Glomerular visceral epithelial cell (primary cell): Measurements from ENCODE around the gene KIZ.
"Not testable (repeated sequence)": the region's sequence is repeated elsewhere in the genome, so short reads cannot be mapped to it uniquely, and the experiment has no call there.

Source experiments
- DNase-seq: peaks from one replicate; pipeline ENCODE4 v3.0.0-alpha.2; 2016; ENCODE audit errors: extremely low spot score

KIZ gene

DNA sequence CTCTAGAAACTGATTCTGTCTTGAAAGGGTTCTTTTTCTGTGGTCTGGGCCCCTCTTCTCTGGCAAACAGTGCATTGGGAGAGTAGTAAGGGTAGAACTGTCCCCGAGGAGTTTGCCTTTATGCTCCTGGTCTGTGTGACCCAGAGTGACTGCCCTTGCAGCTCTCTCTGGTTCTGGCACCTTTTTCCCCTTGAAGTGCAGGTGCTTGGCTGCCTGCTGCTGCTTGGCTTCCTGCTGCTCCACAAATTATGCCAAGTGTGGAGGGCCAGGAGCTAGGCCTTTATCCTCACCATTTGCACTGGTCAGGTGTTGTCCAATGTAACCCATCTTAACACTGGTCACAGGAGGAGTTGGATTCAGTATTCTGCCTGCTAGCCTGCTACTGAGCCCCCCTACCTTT lies 11.2 kb downstream of the KIZ start:
- no peak for DNase-seq

DNA sequence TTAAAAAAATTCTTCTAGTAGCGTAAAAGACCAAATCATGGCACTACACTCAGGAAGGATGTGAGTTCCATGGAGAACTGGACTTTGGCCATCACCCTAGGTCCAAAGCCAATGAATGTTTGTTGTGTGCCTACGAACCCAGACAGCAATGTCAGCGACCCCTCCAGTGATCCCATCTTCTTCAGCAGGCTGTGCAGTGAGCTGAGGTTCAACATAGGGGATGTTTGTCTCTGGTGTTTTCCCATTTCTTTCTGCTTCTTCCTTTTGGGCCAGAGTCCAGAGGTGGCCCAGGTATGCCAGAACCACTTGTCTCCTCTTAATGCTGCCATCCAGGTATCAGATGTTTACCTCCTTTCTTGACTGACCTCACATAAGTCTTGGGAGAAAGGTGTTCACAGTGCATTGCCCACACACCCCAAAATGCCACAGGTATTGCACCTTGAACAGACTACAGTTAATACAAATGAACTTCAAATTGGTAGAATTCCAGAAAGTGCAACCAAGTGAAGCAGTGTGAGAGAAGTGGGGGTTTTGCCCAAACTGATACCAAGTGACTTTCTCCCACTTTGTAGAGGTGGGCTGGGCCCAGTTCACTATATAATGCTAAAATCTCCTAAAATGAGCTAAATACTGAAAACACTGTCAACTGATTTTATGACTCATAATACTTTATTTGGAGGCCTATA lies 14.1 kb downstream of the KIZ start:
- no peak for DNase-seq

DNA sequence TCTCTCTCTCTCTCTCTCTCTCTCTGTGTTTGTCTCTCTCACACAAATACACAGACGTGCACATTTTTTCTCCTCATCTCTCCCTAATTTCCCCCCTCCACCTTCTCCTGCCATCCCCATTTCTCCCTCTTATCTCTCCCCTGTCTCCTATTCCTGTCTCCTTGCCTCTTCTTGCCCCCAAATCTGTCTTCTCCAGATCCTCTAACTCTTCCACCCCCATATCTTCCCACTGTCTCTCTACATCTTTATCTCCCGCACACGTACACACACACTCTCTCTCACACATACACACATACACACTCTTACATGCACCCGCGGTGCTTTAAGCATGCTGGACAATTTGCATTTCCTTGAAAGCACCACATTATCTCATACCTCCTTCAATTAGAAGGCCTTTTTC lies 15.9 kb downstream of the KIZ start:
- no peak for DNase-seq

DNA sequence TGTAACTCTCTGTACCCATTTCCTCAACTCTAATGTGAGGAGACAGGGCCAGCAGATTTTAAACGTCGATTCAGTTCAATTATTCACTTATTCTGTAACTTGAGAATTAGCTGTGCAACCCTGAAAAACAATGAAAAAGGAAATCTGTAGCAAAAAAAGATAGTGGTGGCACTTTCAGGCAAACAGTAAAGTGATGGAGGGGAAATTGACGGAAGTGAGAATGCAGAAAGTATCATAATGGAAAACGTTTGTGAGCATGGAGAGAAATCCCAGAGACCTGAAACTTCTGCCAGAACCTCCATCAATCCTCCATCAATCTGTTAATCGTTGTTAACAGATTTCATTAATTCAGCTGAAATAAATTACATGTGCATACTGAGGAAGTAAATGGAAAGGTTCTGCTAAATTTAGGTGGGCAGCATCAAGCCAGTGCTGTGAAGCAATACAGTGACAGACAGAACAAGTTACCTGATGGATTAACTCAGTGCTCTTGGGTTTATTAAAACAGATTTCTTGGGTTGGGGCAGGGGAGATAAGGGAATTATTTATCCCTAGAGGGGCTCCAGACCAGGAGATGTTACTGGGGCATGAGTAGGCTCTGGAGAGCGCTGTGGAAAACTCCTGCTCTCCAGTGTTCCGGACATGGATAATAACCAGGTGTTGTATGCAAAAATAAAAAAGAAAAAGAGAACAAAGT lies 17.5 kb downstream of the KIZ start:
- DNase-seq: no peak

DNA sequence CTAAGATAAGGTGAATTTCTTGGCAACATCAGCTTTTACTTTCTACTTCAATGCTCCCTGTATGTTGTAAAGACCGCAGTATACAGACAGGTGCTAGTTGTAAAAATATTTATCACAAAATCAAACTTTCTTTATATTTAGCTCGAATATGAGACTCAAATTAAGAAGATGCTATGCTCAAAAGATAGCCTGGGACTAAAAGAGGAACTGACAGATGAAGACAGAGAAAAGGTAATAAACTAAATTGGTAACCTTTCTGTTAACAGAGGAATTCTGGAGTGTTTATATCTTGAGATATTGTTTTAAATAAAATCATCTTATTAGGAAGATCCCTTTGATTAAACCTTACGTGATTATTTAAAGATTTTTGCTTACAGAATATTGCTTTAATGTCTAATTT lies 19.5 kb downstream of the KIZ start:
- DNase-seq: no peak

DNA sequence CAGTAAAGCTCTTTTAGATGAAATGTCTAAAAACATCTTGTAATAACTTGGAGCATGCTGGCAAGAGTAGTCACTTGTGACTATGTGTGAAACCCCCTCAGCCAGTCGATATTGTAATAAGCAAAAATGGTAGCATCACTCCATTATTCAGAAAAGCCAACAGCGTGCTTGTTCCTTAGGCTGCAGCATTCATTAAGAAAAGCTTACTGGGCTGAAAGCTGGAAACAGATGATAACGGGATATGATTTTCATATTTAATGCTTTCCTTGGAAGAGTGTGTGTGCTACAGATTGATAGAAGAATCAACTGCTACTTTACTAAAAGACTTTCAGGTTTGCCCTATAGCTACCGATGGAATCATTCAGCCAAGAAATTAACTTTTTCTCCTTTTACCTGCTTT lies 20.3 kb downstream of the KIZ start:
- no peak for DNase-seq

DNA sequence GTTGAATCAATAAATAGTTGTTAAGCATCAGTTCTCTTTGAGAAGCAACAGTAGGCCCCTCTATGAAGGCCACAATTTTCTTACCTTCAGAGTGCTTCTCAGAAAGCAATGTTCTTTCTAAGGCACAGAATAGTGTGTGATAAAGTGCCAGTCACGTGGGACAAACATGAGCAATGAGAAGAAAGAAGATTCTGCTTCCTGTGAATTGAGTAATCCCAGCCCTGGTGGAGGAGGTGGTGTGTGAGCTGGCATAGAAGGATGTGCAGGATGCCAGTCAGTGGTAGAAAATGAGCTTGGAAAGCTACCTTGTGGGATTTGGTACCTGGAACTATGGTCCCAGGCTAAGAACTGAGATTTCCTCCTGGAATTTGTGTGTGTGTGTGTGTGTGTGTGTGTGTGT lies 21.7 kb downstream of the KIZ start:
- DNase-seq: peak; percentile 15

DNA sequence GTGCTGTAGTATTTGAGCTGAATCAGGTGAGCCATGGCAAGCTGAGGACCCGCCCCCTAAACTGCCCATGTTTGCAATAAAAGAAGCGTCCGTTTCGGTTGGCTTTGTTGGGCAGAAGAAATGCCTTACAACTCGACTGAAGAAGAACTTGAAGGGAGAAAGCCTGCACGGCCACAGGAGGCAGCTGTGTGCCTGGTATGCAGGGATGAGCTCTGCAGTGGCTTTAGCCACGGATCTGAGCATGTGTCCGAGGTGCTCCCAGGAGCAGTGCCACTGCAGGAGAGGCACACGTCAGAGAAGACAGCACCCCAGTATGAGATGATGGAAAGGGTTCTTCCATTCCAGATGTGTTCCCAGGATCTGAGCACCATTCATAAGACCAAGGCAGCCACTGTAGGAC lies 23.5 kb downstream of the KIZ start:
- no peak for DNase-seq

DNA sequence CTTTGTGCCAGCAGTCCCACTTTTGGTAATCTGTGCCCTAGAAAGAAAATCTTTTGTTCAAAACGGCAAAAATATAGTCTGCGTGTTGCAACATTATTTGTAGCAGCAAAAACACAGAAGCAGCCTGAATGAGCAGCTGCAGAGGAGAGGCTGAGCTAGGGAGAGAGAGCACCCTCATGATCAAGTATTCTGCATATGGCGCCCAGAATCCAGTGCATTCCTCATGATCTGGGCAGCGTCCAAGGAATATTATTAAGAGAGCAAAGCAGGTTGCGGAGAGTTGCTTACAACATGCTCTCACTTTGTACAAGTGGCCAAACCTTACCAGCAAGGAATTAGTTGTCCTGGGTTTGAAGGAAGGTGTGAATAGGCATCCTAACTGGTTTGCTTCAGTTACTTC lies 25.9 kb downstream of the KIZ start:
- no peak for DNase-seq

DNA sequence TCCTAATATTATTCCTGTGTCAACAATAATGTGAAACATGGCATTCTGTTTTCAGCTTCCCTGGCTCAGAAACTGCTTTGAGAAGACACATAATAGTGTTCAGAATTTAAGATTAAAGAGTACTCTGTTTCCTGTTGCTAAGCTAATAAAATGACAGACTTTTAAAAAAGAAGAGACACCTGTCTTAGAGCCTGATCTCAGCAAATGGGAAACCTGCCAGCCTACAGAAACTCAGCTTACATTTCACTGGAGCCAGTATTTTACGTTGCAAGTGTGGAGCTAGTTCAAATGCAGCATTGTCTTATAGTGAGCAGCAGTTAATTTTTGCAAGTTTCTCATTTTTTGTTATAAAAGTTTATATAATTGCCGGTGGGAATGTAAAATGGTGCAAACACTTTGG lies 28.8 kb downstream of the KIZ start:
- DNase-seq: no peak

DNA sequence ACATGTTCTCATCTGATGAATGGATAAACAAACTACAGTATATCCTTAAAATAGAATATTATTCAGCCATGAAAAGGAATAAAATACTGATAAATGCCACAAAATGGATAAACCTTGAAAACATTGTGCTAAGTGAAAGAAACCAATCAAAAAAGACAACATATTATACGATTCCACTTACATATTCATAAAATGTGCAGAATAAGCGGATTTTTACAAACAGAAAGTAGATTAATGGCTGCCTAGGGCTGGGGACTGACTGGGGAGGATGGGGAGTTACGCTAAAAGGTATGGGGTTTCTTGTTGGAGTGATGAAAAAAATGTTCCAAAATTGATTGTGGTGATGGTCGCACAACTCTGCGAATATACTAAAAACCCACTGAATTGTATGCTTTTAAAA lies 29.4 kb downstream of the KIZ start:
- no peak for DNase-seq

DNA sequence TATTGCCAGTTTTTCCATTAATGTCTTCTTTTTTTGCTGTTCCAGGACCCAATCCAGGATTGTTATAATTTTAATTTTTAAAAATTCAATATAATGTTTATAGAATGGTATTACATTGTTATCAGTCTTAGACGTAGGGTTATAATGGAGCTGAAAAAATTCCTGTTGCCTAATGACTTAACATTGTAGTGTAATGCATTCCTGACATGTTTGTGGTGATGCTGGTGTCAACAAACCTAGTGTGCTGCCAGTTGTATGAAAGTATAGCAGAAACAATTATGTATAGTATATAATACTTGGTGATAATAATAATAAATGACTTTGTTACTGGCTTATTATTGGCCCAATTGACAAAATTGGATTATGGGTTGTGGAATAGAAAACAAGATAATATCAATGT lies 30.4 kb downstream of the KIZ start:
- peak; percentile 11 for DNase-seq

DNA sequence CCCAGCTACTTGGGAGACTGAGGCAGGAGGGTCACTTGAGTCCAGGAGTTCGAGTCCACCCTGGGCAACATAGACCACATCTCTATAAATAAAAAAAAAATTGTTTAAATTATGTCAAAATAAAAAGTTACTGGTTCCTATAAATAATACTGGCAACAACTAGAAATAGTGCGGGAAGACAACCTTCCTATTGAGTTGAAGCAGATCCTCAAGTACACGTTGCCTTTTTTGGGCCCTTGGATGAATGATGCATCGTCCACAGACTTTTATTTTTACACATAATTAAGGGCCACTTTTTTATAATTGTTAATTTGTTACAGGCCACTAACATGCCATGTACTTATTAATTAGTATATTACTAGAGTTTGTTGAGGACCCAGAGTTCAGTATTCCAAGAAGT lies 31.1 kb downstream of the KIZ start:
- DNase-seq: no peak

DNA sequence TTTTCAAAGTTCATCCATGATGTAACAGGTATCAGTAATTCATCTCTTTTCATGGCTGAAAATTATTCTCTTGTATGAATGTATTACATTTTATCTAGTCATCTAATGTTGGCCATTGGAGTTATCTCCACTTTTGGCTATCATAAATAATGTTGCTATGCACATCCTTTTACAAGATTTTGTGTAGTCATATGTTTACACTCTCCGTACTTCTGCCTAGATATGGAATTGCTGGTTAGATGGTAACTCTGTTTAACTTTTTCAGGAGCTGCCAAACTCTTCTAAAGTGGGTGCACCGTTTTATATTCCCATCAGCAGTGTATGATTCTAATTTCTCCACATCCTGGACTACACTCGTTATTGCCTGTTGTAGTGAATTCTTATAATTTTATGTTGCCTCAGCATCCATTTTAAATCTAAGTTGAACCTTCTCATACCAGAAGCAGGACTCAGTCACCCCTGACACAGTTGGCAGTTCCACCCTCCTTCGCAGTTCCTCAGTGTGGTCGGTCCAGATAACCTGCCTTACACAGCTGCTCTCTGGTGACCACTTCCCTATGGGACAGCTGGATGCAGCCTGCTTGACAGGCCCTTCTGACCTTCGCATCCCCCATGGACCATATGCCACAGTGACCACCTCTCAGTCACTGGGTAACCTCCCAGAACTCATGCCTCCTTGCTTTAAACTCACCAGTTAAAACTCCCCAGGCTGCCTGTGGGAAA lies 33.9 kb downstream of the KIZ start:
- DNase-seq: no peak

DNA sequence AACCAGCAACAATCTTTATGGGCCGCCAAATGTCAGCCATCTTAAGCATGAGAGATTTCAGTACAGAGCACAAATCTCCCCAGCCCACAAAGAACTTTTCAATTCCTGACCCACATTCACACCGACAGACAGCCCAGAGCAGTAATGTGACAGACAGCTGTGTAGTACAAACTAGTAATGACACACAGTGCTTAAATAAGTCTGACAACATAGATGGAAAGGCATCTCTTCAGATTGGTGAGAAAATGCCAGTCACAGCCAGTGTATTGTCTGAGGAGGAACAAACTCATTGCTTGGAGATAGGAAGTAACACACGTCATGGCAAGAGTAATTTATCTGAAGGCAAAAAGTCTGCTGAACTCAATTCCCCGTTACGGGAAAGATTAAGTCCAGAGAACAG lies 36.0 kb downstream of the KIZ start:
- no peak for DNase-seq

DNA sequence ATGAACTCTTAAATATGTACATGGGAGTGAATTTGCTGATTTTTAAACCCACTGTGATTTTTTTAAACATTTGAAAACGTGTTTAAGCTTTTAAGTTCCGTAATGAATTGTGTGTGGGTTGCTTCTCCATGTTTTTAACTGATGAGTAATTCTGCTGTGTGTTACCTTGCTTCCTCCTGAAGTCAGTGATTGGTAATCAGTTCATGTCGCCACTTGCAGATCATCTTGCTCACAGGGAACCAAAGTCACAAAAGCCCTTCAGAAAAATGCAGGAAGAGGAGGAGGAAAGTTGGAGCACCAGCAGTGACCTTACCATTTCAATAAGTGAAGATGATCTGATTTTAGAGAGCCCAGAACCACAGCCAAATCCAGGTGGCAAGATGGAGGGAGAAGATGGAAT lies 36.7 kb downstream of the KIZ start:
- DNase-seq: no peak

DNA sequence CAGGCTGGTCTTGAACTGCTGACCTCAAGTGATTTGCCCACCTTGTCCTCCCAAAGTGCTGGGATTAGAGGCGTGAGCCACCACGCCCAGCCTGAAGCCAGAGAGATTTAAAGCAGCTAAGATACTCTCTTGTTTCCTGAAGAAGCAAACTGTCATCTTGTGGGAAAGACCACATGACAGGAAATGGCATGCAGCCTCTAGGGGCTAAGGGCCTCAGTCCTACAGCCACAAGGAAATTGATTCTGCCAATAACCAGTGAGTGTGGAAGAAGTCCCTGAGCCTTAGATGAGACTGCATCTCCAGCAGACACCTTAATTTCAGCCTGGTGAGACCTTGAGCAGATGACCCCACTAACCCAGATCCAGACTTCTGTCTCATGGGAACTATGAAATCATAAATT lies 40.9 kb downstream of the KIZ start:
- no peak for DNase-seq

DNA sequence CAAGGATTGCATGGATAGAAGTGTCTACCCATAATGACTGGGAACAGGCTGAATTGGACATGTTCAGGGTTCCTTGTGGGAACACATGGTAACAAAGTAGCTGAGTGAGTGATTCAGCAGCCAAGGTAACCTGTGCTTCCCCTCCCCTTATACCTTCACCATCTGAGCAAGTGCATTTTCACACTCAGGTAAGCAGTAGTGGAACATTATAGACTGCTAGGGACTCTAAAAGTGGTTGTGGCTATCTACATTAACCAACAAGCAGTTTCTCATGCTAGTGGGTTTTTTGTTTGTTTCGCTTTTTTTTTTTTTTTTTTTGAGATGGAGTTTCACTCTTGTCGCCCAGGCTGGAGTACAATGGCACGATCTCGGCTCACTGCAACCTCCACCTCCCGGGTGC lies 41.4 kb downstream of the KIZ start:
- DNase-seq: no peak

DNA sequence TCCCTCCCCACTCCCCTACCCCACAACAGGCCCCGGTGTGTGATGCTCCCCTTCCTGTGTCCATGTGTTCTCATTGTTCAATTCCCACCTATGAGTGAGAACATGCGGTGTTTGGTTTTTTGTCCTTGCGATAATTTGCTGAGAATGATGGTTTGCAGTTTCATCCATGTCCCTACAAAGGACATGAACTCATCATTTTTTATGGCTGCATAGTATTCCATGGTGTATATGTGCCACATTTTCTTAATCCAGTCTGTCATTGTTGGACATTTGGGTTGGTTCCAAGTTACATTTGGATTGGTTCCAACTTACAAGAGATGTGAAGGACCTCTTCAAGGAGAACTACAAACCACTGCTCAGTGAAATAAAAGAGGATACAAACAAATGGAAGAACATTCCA lies 42.2 kb downstream of the KIZ start:
- not testable (repeated sequence) for DNase-seq

DNA sequence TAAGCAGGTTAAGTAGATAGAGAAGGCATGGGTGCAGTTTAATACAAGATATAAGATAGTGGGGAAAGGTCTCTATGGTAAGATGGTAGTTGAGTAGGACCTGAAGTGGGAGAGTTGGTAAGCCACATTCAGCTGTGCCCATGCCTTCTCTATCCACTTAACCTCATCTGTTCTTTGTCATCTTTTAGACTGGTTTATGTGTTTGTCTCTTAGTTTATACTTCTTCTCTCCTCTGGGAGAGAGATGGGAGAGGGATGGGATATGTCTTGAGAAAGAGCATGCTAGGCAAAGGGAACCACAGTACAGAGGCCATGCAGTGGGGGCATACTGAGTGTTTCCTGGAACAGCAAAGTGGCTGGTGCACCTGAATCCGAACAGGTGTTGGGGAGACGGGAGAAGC lies 46.7 kb downstream of the KIZ start:
- no peak for DNase-seq

DNA sequence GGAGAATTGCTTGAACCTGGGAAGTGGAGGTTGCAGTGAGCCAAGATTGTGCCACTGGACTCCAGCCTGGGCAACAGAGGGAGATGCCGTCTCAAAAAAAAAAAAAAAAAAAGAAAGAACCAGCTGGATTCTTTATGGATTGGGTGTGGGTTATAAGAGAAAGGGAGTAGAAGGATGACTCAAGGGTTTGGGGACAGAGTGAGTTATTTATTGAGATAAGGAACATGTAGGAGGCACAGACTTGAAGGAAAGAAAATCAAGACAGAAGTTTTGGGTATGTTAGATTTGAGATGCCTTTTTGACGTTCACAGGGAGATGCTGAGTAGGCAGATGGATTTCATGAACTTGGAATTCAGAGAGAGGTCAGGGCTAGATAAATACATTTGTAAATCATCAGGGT lies 47.6 kb downstream of the KIZ start:
- no peak for DNase-seq

DNA sequence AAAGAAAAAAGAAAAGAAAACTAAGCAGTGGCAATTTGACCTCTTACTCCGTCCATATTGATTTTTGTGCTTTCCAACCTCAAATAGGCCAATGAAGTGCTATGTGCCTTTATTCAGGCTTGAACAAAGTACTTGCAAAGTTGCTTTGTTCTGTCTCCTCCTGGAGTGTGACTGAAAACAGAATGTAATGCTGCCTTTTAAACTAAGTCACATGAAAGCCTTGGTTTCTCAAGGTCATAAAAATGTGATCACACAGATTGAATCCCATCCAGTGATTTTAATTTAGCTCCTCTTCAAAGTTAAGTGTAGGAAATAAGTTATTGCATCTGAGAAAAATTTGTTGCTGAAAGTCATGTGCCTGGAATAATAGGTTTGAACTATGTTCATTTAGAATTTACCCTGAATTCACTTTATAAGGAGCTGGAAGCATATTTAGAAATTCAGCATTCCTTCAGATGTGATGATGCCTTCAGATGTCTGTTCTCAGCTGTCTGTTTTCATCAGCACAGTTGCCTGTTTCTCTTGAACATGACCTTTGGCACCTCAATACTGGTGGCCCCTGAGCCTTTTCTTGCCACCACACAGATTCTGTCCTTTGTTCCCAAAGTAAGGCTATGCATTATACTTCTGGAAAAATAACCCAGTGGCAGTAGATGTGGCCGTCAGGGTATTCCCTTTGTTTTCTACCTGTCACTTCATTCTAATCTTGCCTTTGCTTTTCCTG lies 48.8 kb downstream of the KIZ start:
- DNase-seq: no peak

DNA sequence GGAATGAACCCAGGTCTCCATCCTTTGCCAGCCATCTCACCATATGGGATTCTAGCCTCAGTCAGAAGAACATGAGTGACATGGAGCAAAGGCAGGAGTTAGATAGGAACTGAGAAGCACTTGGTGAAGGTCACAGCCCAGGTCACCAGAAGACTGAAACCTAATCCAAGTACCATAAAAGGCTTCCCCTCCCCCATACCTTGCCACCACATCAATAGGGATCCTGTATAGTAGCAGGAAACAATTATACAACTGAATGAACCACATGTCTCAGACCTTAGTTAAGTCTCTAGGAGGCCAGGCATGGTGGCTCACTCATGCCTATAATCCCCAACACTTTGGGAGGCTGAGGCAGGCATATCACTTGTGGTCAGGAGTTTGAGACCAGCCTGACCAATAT lies 49.6 kb downstream of the KIZ start:
- DNase-seq: no peak
